GM18873 (cell line): Measurements from ENCODE around the gene ST8SIA2.

Source experiments
- ATAC-seq: cut with Tn5 transposase; IDR thresholded peaks from one replicate; pipeline ENCODE4 v1.9.1; 2021; ENCODE audit warnings: mild to moderate bottlenecking, moderate library complexity, moderate number of reproducible peaks; ENCODE audit not compliant: unreplicated experiment, low FRiP score

Gene ST8SIA2

DNA sequence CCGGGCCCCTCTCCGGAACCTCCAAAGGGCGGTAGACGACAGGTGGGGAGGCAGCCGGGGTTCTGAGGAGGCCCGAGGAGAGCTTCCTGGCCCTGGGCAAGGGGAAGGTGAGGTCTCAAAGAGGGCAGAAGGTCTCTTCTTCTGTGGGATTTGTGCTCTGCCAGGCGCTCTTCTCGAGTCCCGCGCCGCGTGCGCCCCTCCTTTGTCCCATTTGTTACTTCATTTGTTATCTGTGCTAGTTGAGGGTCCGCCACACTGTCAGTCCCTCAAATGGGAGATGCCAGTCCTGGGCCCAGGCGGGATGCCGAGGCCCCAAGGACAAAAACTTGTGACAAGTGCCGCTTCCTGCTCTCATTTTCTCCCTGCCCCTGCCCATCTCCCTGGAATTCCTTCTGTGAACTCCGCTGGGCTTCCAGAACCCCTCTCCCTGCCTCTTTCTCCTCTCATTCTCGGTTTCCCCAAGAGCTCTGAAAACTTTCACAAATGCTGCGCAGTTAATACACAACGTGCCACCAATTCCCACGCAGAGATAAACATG, 1.5 kb downstream of the ST8SIA2 start:
- ATAC-seq = no peak

DNA sequence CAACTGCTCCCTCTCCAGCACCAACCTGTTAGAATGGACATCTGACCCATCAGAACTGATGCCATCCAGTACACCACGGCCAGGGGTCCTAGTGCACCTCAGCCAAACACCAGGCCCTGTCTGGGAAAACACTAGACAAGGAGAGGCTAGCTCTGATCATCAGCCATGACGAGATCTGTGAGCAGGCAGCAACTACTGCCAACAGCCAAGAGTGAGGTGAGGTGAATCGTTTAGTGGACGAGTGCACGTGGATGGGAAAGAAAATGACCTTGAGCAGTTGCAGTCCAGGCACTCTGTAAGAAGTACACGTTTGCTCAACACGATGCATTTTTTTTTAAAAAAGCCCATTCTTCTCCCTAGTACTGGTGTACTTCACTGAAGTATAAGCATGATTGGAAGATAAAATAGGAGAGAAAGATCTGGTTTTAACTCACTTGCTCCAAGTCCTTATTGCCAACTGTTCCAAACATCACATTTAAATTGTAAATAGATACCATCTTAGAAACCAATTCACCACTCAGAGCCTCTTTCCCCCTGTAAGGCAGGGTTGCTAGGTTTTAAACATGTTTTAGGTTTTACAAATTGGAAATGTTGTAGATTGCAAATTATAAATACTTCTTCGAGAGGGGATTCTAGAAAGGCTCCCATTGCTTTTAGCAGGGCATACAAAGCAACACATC, 5.7 kb downstream of the ST8SIA2 start:
- ATAC-seq = no peak

DNA sequence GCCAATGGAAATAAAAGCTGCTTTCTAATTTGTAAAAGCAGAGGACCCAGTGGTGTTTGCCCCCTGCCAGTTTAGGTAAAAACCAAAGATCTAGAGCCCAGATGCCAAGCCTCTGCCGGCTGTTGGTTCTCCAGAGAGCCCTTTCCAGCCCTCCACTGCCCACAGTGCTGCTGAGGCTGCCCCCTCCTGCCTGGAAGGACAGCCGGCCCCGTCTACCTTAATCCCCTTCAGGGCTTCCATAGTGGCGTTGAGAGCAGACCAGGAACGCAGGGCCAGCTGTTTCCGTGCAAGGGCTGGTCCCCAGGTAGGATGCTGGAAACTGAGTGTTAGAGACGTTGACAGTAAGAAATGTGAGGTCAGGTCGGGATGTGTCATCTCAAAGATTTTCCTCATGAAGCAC, 6.9 kb downstream of the ST8SIA2 start:
- no peak for ATAC-seq

DNA sequence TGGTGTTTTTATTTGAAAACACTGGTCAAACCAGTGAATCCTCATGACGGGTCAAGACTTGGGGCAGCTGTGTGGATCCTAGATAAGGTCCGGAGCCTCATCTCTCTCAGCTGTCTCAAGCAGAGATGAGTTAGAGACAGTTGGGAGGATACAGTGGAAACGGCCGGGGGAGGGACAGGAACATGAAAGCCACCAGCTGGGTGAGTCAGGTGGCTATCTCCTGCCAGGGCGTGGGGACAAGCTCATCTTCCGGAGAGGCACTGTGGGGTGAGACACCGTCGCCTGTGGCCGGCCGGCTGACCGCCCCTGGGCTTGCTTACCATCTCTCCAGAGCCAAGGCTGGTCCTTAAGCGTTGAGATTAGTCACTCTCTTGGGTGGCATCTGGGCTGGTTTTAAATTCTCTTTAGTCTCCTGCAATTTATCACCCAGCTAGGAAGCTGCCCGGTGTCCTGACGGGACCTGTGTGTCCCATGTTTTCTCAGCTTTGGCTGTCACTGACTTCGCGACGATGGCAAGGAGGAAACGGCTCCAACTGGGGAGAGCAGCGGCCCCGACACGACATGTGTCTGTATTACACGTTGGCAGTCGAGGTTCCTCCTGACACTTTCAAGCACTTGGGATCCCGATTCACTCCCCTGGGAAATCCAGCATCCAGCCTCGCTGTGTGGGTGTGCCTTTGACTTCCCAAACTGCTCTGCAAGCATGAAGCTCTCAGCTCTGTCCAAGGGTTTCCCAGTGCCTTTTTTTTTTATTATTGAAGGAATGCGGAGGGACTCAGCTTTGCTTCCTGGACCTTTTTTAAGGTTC, 7.5 kb downstream of the ST8SIA2 start:
- no peak for ATAC-seq

DNA sequence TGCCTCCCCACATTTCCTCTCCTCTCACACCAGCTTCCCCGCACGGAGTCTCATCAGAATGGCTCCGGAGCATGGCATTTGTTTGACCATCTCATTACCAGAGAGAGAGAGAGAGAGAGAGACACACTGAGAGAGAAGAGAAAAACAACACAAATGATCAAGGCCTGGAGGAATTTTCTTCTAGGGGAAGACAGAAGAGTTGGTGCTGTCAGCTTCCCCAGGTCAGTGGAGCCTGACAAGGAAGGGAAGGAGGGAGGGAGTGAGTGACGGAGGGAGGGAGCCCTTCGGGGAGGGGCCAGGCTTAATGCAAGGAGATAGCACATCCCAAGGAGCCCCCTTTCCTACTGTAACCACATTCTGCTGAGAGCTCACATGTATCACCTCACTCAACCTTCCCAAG, 9.1 kb downstream of the ST8SIA2 start:
- no peak for ATAC-seq

DNA sequence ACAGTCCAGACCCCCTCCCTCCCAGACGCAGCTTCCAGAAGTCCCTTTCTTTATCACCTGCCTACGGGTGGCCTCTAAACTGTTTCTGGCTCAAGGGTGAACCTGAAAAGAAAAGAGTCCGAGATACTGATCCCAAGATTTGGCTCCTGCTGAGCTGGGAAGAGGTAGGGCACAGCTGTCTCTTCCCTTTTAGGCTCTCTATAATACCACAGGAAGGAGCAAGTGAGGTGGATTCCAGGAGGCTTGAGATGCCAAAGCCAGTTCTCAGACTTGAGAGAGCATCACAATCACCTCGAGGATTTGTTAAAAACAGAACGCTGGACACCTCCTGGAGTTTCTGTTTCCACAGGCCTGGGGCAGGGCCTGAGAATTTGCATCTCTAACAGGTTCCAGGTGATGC, 12.3 kb downstream of the ST8SIA2 start:
- ATAC-seq = no peak

DNA sequence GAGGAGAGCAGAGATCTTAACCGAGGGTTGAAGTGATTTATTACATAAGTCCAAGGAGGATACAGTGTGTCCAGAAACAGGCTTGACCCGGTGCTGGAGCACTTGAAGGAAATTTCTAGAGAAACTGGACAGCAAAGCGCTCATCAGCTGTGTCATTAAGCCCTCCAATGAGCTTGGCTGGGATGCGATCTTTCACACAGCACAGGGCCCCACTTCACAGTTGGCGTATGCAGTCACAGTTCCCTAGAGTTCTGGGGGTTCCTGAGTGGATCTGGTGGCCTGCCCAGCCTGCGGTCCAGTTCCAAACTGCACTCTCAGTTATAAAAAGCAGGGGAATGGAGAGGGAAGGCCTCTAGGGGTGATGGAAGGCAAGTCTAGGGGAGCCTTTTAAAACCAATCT, 13.6 kb downstream of the ST8SIA2 start:
- ATAC-seq = no peak

DNA sequence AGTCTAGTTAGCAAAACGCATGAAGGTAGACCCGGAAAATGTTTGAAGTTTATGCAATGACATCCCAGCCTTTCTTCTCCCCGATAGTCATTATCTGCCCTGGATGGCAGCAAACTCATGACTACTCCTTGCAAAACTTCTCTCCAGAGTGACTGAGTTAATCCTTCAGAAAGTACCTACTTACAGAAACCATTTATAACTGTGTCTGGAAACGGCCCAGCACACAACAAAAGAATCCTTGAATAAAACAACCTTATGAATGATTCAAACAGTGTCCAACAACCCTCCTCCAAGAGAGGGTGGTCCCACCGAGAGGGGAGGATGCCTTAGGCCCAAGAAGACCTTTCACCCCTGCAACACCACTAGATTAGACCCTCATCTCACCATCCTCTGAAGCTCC, 14.2 kb downstream of the ST8SIA2 start:
- ATAC-seq = no peak

DNA sequence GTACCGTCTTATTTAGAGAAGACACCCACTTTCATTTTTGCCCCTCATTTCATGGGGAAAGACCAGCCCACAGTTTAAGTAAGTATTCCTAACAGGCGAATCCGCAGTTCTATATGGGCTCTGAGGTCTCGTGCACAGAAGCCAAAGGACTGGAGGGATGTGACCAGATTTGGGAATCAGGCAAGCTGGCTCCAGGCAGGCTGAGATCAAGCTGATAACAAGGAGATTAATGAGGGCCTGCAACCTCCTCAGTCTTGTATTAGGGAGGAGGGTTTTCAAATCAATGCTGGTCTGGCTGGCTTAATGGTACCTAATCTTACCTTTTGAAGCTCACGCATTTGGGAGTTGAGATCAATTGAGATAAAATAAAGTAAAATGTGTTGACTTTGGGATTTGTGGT, 15.3 kb downstream of the ST8SIA2 start:
- no peak for ATAC-seq

DNA sequence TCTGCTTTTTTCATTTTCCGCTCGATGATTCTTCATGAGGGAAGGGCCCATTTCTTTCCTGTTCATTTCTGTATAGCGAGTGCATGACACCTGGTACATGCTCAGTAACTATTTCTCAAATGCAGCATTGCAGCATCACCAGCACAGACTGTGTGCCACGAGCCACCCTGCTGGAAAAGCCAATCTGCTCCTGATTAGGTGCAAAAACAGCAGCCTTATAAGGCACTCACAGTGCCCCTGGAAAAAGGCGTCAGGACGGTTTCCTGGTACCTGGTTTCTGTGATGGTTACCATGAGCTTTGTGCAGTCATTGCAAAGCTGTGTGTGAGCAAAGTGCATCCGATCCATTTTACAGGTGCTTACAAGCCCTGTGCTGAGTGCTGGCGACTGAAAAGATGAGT, 15.8 kb downstream of the ST8SIA2 start:
- ATAC-seq = no peak

DNA sequence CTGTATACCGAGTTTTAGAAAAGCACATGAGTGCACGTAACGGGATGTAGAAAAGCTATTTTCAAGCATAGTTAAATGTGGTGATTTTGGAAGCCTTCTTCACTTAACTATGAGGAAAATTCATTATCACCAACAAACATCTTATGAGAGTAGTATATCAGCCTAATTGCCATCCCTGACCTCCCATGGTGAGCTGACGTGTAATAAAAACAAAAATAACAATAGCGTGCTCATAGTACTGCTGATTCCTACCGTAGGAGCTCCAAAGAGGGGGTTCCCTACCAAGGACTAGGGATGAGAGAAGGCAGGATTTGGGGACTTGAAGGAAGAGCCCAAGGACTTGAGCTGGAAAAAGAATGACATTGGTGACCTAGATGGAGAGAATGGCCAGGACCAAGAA, 16.9 kb downstream of the ST8SIA2 start:
- no peak for ATAC-seq

DNA sequence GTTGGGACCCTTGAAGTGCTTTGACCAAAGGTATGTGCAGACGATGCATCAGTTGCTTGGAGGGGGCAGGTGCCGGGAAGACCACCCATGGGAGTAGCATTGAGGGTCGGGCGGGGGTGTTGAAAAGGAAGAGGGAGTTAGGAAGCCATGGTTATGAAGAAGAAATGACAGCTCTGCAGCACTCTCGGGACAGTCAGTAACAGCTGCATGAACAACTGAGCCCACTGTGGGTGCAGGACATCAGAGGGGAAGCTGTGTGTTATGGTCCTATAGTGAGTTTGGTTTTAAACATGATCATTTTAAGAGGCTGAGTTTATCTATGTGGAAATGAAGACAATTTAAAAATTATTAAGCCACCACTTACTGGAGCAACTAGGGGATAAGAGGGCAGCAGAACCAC, 17.6 kb downstream of the ST8SIA2 start:
- no peak for ATAC-seq

DNA sequence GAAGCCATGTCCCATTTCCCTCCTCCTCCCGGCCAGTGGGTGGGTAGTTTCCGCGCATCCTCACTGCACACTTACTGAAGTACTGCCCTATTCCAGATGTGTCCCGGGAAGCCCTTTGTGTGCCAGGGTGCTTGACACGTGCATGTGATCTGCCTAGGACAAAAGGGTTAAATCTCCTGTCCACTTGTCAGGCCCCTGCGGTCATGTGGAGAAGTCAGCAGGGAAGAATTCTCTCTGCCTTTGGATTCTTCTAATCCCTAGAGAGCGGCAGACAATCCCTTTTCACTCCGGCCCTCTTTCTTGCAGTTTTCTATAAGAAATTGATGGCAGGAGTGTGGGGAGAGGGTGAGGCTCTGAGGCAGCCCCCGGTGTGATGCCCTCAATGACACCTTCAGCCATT, 19.8 kb downstream of the ST8SIA2 start:
- ATAC-seq = no peak

DNA sequence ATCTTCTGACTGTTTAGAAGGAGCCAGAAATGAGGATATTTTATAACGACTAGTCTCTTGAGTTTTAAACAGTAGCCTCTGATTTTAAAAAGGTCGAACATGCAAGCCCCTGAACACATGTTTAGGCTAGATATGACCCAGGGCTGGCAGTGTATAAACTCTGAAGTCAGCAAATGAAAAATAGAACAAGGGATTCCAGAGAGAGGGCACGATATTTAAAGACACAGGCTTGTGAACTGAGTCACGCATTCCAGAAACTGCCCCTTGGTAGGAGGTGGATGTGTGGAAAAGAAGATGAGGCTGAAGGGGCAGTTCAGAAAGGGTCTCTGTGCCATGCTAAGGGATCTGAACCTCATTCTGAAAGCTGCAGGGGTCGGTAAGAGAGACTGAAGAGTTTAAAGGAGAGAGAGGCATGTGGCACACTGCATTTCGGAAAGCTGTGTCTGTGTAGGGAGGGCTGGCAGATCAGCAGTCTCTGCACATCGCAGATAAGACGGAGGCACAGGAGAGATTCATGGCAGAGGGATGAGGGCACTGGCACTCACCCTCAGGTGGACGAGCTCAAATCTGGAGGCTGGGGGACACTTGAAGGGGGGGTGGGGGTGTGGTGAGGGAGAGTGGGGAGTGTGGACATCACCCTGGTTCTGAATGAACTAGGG, 22.1 kb downstream of the ST8SIA2 start:
- no peak for ATAC-seq

DNA sequence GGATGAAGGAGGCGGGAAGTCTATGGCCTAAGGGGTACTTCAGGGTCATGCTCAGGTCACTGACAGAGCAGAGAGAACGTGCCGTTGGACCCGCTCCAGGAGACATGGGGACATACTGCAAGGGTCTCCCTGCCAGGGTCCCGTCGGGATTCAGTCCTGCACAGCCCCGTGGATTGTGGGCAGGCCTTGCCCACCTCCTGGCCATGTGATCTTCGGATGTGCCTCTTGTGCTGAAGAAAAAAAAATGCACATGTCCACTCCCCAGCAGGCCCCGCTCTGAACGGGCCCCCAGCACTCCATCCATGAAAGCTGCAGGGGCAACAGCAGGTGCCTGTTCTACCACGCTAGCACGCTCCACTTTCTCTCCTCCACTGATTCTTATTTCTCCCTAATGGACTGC, 22.9 kb downstream of the ST8SIA2 start:
- no peak for ATAC-seq

DNA sequence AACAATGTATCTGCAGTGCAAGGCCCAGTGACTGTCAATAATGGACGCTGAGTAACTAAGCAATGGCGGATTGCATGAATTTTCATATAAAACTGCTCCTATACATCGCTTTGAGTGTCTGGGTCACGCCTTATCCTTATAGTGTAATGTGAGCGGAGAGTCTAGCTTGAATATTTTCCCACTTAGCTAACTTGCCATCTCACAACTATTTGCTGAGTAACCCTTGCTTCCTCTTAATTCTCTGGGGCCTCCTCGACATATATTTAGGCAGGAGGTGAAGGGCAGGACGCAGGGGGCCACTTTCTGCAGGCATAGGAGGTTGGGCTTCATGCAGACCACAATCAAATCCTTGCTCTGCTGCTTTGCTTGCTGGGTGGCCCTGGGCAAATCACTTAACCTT, 24.0 kb downstream of the ST8SIA2 start:
- no peak for ATAC-seq

DNA sequence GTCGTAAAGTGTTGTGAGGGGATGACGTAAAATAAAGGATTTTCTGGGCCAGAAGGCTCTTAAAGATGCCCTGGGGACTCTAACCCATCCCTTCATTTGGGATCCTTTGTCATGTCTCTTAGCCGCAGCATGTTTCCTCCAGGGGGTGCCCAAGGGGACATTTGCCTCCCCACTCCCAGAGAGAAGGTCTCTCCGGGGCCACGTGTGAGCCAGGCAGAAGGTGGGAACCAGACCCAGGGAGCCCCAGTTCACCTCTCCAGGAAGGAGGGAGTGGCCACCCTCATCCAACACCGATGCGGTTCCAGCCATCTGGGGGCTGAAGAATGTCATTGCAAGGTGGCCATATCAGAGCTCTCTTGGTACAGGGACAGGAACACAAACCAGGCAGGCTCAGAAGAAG, 25.2 kb downstream of the ST8SIA2 start:
- no peak for ATAC-seq

DNA sequence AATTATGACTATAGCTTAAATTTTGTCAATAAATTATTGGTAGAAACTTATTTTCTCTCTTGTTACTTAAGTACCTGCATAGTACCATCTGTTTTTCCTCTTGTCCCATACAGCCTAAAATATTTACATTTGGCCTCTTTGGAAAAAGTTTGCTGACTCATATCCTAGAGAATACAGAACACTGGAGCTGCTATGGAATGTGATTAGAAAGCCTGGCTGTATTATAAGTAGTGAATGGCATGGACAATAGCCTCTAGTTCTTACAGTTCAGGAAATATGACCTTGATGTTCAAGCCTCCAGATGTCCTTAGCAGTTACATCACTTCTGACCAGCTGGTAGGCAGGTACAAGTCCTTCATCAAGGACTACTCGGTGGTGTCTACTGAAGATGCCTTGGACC, 28.3 kb downstream of the ST8SIA2 start:
- ATAC-seq = no peak

DNA sequence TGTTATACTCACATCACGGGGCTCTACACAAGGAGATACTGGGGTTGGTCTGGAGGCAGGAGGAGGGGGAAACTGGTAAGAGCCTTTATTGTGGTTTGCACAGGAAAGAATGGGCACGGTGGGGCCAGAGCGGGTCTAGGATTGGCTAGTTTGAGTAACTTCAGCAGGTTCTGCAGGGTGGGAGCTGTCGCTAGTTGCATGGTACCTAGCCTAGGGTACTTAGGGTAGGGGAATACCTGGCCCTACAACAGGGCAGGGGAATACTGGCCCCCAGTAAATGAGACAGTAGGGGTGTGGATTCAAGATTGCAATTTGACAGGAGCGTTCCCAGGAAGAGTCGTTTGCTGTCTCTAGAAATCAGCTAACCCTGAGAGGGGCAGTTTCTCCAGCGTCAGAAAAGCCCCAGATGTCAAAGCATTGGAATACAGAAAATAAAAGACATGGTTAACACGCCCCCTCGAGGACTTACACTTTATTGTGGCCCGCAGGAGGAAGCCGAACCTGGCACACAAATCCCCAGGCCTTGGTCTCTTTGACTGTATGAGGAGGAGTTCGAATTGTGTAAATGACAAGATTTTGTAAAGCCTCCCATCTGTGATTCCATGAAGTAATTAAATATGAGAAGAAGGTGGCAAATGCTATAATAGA, 32.0 kb downstream of the ST8SIA2 start:
- no peak for ATAC-seq

DNA sequence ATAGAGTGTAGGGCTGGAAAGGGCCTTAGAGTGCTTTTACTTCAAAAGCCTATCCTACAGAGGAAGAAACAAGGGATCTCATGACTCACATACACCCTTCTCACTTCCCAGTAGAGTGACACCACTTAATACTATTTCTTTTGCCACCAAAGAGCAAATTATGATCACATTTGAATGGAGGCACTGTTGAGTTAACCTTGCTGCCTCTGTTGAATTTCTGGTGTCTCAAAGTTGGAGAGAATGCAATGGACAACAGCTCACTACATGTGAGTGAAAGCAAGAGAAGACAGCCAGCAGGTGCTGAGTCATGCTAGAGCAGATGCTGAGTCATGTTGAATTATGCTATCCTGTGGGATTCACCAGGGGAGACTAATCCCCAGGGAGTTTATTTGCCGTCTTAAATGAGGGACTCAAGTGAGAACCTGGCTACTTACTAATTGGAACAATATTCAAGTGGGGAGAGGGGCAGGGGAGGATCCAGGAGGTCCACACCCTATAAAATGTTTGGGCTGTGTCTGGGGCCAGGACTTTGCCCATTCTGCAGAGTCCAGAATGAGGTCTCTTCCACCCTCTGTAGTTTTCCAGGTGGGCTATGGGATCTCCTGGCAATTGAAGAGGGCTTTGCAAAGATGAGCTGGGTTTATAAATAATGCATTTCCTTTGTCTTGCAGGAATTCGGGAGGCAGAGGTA, 35.8 kb downstream of the ST8SIA2 start:
- no peak for ATAC-seq
